MM.1S (cell line): Measurements from ENCODE around the gene HMHB1.

Experiments
- DNase-seq: peaks from one replicate; pipeline ENCODE4 v3.0.0-alpha.2; 2015
- H2AFZ ChIP-seq: fragments of 300-600 bp; sonication (generic); 2 replicates; pipeline ENCODE4 v1.6.0; 2016; ENCODE audit warnings: antibody characterized with exemption, low read length
- H3F3A ChIP-seq: fragments of 300-600 bp; sonication (generic); 2 replicates; pipeline ENCODE4 v1.6.1; 2016; ENCODE audit warnings: mild to moderate bottlenecking, antibody characterized with exemption, low read length, moderate library complexity, mixed read lengths; ENCODE audit not compliant: insufficient read depth
- H3K27ac ChIP-seq: fragments of 300-600 bp; sonication (generic); 2 replicates; pipeline ENCODE4 v1.5.1; 2016; ENCODE audit warnings: mild to moderate bottlenecking, low read length
- H3K27me3 ChIP-seq: fragments of 300-600 bp; sonication (generic); replicated peaks from 2 replicates; pipeline ENCODE4 v1.6.0; 2016; ENCODE audit warnings: low read length; ENCODE audit not compliant: insufficient read depth
- H3K36me3 ChIP-seq: fragments of 300-600 bp; sonication (generic); replicated peaks from 2 replicates; pipeline ENCODE4 v1.6.1; 2016; ENCODE audit warnings: mild to moderate bottlenecking, low read length, mixed read lengths; ENCODE audit not compliant: insufficient read depth
- H3K4me1 ChIP-seq: fragments of 300-600 bp; sonication (generic); 2 replicates; pipeline ENCODE4 v1.6.1; 2016; ENCODE audit warnings: low read length, mixed read lengths
- H3K4me2 ChIP-seq: fragments of 300-600 bp; sonication (generic); 2 replicates; pipeline ENCODE4 v1.6.0; 2016; ENCODE audit warnings: low read depth, low read length
- H3K4me3 ChIP-seq: fragments of 300-600 bp; sonication (generic); 2 replicates; pipeline ENCODE4 v1.5.1; 2016; ENCODE audit warnings: low read length, mixed read lengths
- H3K79me2 ChIP-seq: fragments of 300-600 bp; sonication (generic); 2 replicates; pipeline ENCODE4 v1.6.1; 2016; ENCODE audit warnings: mixed run types, low read length, mixed read lengths
- H3K9ac ChIP-seq: fragments of 300-600 bp; sonication (generic); 2 replicates; pipeline ENCODE4 v1.6.1; 2016; ENCODE audit warnings: low read length, mixed read lengths
- H3K9me2 ChIP-seq: fragments of 300-600 bp; sonication (generic); replicated peaks from 2 replicates; pipeline ENCODE4 v1.6.1; 2016; ENCODE audit warnings: mild to moderate bottlenecking, low read length, mixed read lengths; ENCODE audit not compliant: insufficient read depth
- H3K9me3 ChIP-seq: fragments of 300-600 bp; sonication (generic); replicated peaks from 2 replicates; pipeline ENCODE4 v1.6.1; 2016; ENCODE audit warnings: mild to moderate bottlenecking, low read length, mixed read lengths; ENCODE audit not compliant: insufficient read depth
- H4K20me1 ChIP-seq: fragments of 300-600 bp; sonication (generic); 2 replicates; pipeline ENCODE4 v1.6.1; 2016; ENCODE audit warnings: mild to moderate bottlenecking, low read length, moderate library complexity, mixed read lengths; ENCODE audit not compliant: insufficient read depth
- CTCF ChIP-seq: fragments of 300-600 bp; sonication (generic); IDR thresholded peaks from 2 replicates; pipeline ENCODE4 v1.5.1; 2016; ENCODE audit warnings: antibody characterized with exemption, low read length, mixed read lengths
- EZH2 ChIP-seq: fragments of 300-600 bp; sonication (generic); optimal IDR thresholded peaks from 2 replicates; pipeline ENCODE3; 2017; ENCODE audit warnings: low read depth, mild to moderate bottlenecking, antibody characterized with exemption, low read length, mixed read lengths
- EZH2phosphoT487 ChIP-seq: fragments of 300-600 bp; sonication (generic); IDR thresholded peaks from 2 replicates; pipeline ENCODE4 v1.6.1; 2018; ENCODE audit warnings: antibody characterized with exemption, low read length

The HMHB1 gene

GRCh38 chr5:143791848-143792731 is 19.9 kb upstream of the HMHB1 start:
- no peak for DNase-seq
- Histone ChIP-seq H3F3A (no peaks in the 10 kb centered on the region), H3K4me1 (peaks cover 7% of the 10 kb centered on the region; the same call in 1 of the 2 replicates), H3K27me3 (no peaks in the 10 kb centered on the region), H3K36me3 (no peaks in the 10 kb centered on the region), H3K4me3 (no peak overlapping the region), H4K20me1 (no peaks in the 10 kb centered on the region), H3K9ac (no peak overlapping the region), H3K4me2 (peak overlapping the region; percentile 28; the same call in 1 of the 2 replicates), H3K9me2 (no peaks in the 10 kb centered on the region), H3K79me2 (no peaks in the 10 kb centered on the region), H3K9me3 (no peaks in the 10 kb centered on the region), H3K27ac (no peak overlapping the region), H2AFZ (no peak overlapping the region)
- TF ChIP-seq EZH2phosphoT487, result no peak
- no peak for TF ChIP-seq EZH2
- no peak for TF ChIP-seq CTCF

GRCh38 chr5:143793249-143793648 is 18.7 kb upstream of the HMHB1 start:
- no peak for TF ChIP-seq CTCF
- TF ChIP-seq EZH2, result no peak
- TF ChIP-seq EZH2phosphoT487, result no peak
- no peak for DNase-seq
- H3K27me3 ChIP-seq, result no peaks in the 10 kb centered on the region
- H3K9me3 ChIP-seq, result no peaks in the 10 kb centered on the region
- H3K4me3 ChIP-seq, result no peak overlapping the region
- H3K9me2 ChIP-seq, result no peaks in the 10 kb centered on the region
- no peak overlapping the region for H3K4me2 ChIP-seq
- H3K36me3 ChIP-seq, result no peaks in the 10 kb centered on the region
- no peaks in the 10 kb centered on the region for H3F3A ChIP-seq
- no peak overlapping the region for H3K27ac ChIP-seq
- H4K20me1 ChIP-seq, result no peaks in the 10 kb centered on the region
- no peaks in the 10 kb centered on the region for H3K79me2 ChIP-seq
- peaks cover 7% of the 10 kb centered on the region; the same call in 1 of the 2 replicates for H3K4me1 ChIP-seq
- H3K9ac ChIP-seq, result no peak overlapping the region
- no peak overlapping the region for H2AFZ ChIP-seq

- Histone ChIP-seq H4K20me1 (no peaks in the 10 kb centered on the region), H3K4me2 (no peak overlapping the region), H2AFZ (no peak overlapping the region), H3F3A (no peaks in the 10 kb centered on the region), H3K79me2 (no peaks in the 10 kb centered on the region), H3K9me2 (no peaks in the 10 kb centered on the region), H3K36me3 (no peaks in the 10 kb centered on the region), H3K27me3 (no peaks in the 10 kb centered on the region), H3K27ac (no peak overlapping the region), H3K9me3 (no peaks in the 10 kb centered on the region), H3K4me3 (no peak overlapping the region), H3K9ac (no peak overlapping the region), H3K4me1 (peaks cover 7% of the 10 kb centered on the region; the same call in 1 of the 2 replicates)
- no peak for DNase-seq
- no peak for TF ChIP-seq CTCF
These were observed 15.8 kb upstream of the HMHB1 start for GRCh38 chr5:143796125-143796524.
